Upper lobe of right lung (tissue), 1 donor: ENCODE data around the gene RPAIN. TPM values are rescaled to one million over a fixed set of nuclear protein-coding genes. Genes with fewer than 3 reads are reported as not detected.
A peak's percentile ranks its signal among the peaks of the same experiment; 100 is the strongest.

Experiments
- ATAC-seq: fragments of 200-7000 bp; cut with Tn5 transposase; one replicate; pipeline ENCODE4 v1.9.1; 2020; ENCODE audit warnings: mild to moderate bottlenecking, moderate library complexity
- DNase-seq: peaks from one replicate; pipeline ENCODE4 v3.0.0-alpha.2; 2020
- H3K27ac ChIP-seq: fragments of 200-600 bp; one replicate; pipeline ENCODE4 v1.8.0; 2022
- H3K27me3 ChIP-seq: fragments of 200-600 bp; one replicate; pipeline ENCODE4 v1.8.0; 2022; ENCODE audit warnings: mild to moderate bottlenecking
- H3K36me3 ChIP-seq: fragments of 200-600 bp; one replicate; pipeline ENCODE4 v1.8.0; 2022
- H3K4me1 ChIP-seq: fragments of 200-600 bp; one replicate; pipeline ENCODE4 v1.8.0; 2022
- H3K4me3 ChIP-seq: fragments of 200-600 bp; one replicate; pipeline ENCODE4 v1.8.0; 2022; ENCODE audit warnings: mild to moderate bottlenecking
- H3K9me3 ChIP-seq: fragments of 200-600 bp; one replicate; pipeline ENCODE4 v1.8.0; 2022
- intact Hi-C: fragments of 100-400 bp; cut with DNase I; formaldehyde crosslinking; loops from one replicate; pipeline ENCODE4 v1.11.0; 2022
- total RNA-seq: library from RNA; stranded (reverse); fragmentation: NEBNext Ultra II Directional; extraction: Animal tissue kit (Norgen Biotek cat#: 25700); gene quantifications from one replicate; pipeline ENCODE4 v1.2.1, GENCODE V29; 2021
- TF ChIP-seq, protein P1 (sequence below): fragments of 200-600 bp; IDR thresholded peaks from one replicate; pipeline ENCODE4 v1.8.0; 2022; ENCODE audit warnings: antibody characterized with exemption
- donor health status: DM: no; HTN: yes; CAD: no; lungs with severe emphysema.

RPAIN gene
- total RNA-seq, 1 donor from 2014 or later = 32.9 TPM

DNA sequence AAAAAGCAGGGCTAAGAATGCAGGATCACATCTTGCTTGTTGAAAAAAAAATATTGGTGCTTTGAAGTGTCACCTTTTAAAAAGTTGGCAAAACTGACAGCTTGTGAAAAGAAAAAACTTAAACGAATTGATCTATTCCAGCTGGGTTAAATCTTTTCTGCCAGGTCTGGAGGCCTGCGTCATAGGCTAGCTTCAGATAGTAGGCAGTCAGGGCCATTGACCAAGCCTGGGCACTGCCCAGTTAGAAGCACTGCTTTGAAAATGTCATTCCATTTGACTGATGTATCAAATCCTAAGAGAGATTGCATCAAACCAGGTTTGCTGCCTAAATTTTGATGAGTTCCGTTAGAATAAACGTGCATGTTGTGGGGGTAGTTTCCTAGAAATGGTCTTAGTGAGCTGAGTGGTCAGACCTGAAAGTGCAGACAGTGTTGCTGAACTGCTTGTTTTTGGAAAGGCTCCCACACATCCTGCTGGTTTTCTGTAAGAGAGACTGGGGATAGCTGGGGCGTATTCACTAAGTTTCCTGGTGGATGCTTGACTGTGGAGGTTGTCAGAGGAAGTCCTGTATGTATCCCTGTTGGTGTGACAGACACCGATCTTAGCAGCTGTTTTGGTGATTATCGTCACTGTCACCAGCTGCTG is 39.4 kb upstream of the RPAIN start:
- Histone ChIP-seq H3K9me3 (no peaks in the 10 kb centered on the region), H3K27me3 (no peaks in the 10 kb centered on the region), H3K36me3 (peaks cover 100% of the 10 kb centered on the region), H3K4me1 (no peaks in the 10 kb centered on the region), H3K4me3 (no peak overlapping the region), H3K27ac (no peak overlapping the region)
- TF ChIP-seq, protein P1, sequence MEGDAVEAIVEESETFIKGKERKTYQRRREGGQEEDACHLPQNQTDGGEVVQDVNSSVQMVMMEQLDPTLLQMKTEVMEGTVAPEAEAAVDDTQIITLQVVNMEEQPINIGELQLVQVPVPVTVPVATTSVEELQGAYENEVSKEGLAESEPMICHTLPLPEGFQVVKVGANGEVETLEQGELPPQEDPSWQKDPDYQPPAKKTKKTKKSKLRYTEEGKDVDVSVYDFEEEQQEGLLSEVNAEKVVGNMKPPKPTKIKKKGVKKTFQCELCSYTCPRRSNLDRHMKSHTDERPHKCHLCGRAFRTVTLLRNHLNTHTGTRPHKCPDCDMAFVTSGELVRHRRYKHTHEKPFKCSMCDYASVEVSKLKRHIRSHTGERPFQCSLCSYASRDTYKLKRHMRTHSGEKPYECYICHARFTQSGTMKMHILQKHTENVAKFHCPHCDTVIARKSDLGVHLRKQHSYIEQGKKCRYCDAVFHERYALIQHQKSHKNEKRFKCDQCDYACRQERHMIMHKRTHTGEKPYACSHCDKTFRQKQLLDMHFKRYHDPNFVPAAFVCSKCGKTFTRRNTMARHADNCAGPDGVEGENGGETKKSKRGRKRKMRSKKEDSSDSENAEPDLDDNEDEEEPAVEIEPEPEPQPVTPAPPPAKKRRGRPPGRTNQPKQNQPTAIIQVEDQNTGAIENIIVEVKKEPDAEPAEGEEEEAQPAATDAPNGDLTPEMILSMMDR = no peak
- no peak for ATAC-seq
- intact Hi-C loops = no loop called here
- DNase-seq = no peak

DNA sequence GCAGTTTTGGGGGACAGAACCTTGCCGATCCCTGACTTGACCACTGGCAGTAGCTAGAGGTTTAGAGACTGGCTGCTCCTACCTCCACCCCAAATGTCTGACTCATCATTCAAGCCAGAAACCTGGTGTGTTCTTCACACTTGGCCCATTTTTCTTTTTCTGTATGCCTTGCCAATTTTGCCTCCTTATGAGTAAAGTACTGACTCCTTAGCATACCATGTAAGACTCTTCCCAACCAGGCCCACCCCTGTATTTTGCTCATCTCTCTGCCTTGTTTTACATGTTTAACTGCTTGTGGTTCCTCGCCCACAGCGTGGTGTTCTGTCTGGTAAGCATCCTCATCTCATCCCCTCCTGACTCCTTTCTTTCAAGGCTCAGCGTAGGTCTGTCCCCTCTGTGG is 38.4 kb upstream of the RPAIN start:
- DNase-seq (no peak), ATAC-seq (no peak)
- TF ChIP-seq, protein P1 = no peak
- Histone ChIP-seq H3K9me3 (no peaks in the 10 kb centered on the region), H3K27me3 (no peaks in the 10 kb centered on the region), H3K4me1 (no peaks in the 10 kb centered on the region), H3K36me3 (peaks cover 100% of the 10 kb centered on the region), H3K27ac (no peak overlapping the region), H3K4me3 (no peak overlapping the region)
- intact Hi-C loops = no loop called here

DNA sequence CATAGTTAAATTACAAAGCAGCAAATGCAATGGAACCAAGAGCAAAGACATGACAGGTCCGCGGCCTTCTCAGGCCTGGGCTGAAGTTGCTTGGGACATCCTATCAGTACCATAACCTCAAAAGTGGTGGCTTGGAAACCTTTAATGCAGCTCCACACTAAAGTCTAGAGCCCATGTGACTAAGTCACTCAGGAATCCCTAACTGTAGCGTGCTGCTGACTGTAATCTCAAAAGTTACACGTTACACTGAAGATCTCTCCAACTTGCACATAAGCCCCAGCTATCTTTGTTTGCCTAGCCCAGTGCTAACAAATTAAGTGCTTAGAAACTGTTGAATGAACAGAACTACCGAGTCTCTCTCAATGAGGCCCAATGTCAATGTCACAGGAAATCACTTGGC is 28.3 kb upstream of the RPAIN start:
- H3K4me3 ChIP-seq = no peak overlapping the region
- DNase-seq = no peak
- H3K9me3 ChIP-seq = no peaks in the 10 kb centered on the region
- peaks cover 91% of the 10 kb centered on the region for H3K36me3 ChIP-seq
- ATAC-seq = peak; percentile 83
- TF ChIP-seq, protein P1 = no peak
- no peaks in the 10 kb centered on the region for H3K4me1 ChIP-seq
- intact Hi-C loops = no loop called here
- no peaks in the 10 kb centered on the region for H3K27me3 ChIP-seq
- H3K27ac ChIP-seq = no peak overlapping the region

DNA sequence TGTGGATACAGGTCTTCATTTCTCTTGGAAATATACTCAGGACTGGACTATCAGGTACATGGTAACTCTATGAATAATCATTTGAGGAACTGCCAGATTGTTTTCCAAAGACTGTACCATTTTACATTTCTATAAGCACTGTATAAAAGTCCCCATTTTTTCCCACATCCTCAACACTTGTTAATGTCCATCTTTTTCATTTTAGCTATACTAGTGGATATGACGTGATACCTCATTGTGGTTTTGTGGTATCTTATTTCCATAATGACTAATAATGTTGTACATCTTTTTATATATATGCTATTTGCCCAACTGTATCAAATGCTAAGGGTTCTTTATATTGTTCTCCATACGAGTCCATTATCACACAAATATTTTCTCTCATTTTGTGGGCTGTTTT is 23.4 kb upstream of the RPAIN start:
- TF ChIP-seq, protein P1 = no peak
- Histone ChIP-seq H3K36me3 (peaks cover 98% of the 10 kb centered on the region), H3K4me1 (no peaks in the 10 kb centered on the region), H3K4me3 (no peak overlapping the region), H3K27ac (no peak overlapping the region), H3K27me3 (no peaks in the 10 kb centered on the region), H3K9me3 (no peaks in the 10 kb centered on the region)
- no peak for ATAC-seq
- no peak for DNase-seq
- intact Hi-C loops = no loop called here

DNA sequence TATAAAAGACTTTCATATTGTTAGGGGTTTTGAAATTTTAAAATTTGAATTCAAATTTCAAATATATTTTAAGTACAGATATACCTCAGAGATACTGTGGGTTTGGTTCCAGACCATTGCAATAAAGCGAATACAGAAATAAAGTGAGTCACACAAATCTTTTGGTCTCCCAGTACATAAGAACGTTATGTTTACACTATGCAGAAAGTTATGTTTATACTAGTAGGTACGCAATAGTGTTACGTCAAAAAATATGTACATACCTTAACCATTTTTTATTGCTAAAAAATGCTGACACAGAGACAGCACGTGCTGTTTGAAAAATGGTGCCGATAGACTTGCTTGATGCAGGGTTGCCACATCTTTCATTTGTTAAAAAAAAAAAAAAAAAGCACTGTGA is 20.2 kb upstream of the RPAIN start:
- no peak overlapping the region for H3K4me3 ChIP-seq
- ATAC-seq (no peak), DNase-seq (no peak)
- H3K9me3 ChIP-seq = no peaks in the 10 kb centered on the region
- intact Hi-C loops = no loop called here
- no peak overlapping the region for H3K27ac ChIP-seq
- no peaks in the 10 kb centered on the region for H3K4me1 ChIP-seq
- TF ChIP-seq, protein P1 = no peak
- no peaks in the 10 kb centered on the region for H3K27me3 ChIP-seq
- peaks cover 100% of the 10 kb centered on the region for H3K36me3 ChIP-seq

DNA sequence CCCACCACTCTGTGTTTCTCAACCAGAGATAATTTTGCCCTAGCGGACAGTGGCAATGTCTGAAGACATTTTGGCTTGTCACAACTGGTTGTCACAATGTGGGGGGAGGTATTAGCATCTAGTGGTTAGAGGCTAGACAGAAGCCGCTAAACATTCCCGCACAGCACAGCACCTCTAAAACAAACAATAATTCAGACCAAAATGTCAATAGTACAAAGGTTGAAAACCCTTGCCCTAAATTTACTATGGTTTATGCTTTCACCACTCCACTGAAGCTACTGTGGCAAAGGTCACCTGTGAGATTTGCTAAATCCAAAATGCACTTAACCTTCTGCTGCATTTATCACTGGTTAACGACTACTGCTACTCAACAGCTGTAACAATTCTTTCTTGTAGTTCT is 14.6 kb upstream of the RPAIN start:
- no peaks in the 10 kb centered on the region for H3K27me3 ChIP-seq
- ATAC-seq (no peak), DNase-seq (no peak)
- peaks cover 100% of the 10 kb centered on the region for H3K36me3 ChIP-seq
- no peak overlapping the region for H3K27ac ChIP-seq
- no peak overlapping the region for H3K4me3 ChIP-seq
- no peaks in the 10 kb centered on the region for H3K9me3 ChIP-seq
- no peaks in the 10 kb centered on the region for H3K4me1 ChIP-seq
- TF ChIP-seq, protein P1 = no peak
- intact Hi-C loops = no loop called here
